Stomach (tissue), 4 donors: ENCODE results near the gene MED15.

ENCODE experiments used
- EP300 ChIP-seq: sonication (generic); formaldehyde crosslinking; IDR thresholded peaks from one replicate; pipeline ENCODE4 v1.6.1; 2017; ENCODE audit warnings: antibody characterized with exemption
- POLR2A ChIP-seq, 4 donors: fragments of 450-650 bp; IDR thresholded peaks; one replicate each; pipeline ENCODE4 v1.6.1; 2016; ENCODE audit warnings: antibody characterized with exemption in 4 of 4, control low read depth in 2 of 4, mild to moderate bottlenecking in 1 of 4, moderate library complexity in 1 of 4
- POLR2AphosphoS5 ChIP-seq, 3 donors: sonication (generic); formaldehyde crosslinking; IDR thresholded peaks; one replicate each; pipeline ENCODE4 v1.6.1; 2016; ENCODE audit warnings: antibody characterized with exemption in 3 of 3
- TF ChIP-seq, protein P1 (sequence below), 7 experiments: fragments of 450-650 bp in 4 of 7; fragments of 200-600 bp in 3 of 7; sonication (generic) in 3 of 7; IDR thresholded peaks; one replicate each; pipeline ENCODE4 v1.5.1; 2016 to 2019; ENCODE audit warnings: antibody characterized with exemption in 7 of 7, control low read depth in 2 of 7, mild to moderate bottlenecking in 1 of 7

DNA sequence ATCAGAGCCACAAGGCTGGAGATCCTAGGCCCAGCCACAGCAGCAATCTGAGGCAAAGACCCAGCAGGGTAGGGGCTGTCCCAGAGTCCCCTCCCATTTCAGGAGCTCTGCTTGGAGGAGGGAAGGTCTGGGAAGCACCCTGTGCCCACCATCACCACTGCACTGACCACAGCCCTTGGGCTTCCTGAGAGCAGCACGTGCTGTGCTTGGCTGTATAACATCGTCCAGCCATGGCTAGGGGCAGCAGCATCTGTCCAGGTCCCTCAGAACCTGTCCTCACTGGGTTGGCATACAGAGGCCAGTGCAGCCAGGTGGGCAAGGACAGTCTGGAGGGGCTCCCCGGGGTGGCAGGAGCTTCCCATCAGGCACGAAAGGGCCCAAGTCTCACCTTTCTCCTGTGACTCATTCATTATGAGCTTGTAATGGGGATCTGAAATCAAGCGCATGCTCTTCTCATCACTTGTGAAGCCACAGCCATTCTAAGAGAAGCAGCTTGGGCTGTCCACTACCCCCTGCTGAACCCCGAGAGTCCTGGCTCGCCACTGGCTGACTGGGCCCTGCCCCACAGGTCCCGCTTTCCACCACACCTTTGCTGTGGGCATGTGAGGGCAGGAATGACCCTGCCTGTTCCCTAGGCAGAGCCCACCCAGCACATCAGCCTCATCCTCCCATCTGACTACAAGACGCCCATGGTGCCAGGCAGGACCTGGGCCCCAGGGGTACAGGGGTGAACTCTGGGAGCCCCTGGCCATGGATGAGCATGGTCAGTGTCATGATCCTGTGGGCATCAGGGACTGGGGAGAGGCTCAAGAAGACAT lies 83.3 kb downstream of the MED15 start:
- TF ChIP-seq EP300, result no peak
- no peak for TF ChIP-seq POLR2A (IDR thresholded peaks at IDR 0.05)
- TF ChIP-seq, protein P1, sequence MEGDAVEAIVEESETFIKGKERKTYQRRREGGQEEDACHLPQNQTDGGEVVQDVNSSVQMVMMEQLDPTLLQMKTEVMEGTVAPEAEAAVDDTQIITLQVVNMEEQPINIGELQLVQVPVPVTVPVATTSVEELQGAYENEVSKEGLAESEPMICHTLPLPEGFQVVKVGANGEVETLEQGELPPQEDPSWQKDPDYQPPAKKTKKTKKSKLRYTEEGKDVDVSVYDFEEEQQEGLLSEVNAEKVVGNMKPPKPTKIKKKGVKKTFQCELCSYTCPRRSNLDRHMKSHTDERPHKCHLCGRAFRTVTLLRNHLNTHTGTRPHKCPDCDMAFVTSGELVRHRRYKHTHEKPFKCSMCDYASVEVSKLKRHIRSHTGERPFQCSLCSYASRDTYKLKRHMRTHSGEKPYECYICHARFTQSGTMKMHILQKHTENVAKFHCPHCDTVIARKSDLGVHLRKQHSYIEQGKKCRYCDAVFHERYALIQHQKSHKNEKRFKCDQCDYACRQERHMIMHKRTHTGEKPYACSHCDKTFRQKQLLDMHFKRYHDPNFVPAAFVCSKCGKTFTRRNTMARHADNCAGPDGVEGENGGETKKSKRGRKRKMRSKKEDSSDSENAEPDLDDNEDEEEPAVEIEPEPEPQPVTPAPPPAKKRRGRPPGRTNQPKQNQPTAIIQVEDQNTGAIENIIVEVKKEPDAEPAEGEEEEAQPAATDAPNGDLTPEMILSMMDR (IDR thresholded peaks at IDR 0.05), result no peak
- TF ChIP-seq POLR2AphosphoS5 (IDR thresholded peaks at IDR 0.05), result no peak
